Uterus (tissue), 4 donors: ENCODE results near the gene GALNTL6. TPM values are rescaled to one million over a fixed set of nuclear protein-coding genes. Genes with fewer than 3 reads are reported as not detected.

Experiments
- DNase-seq, 2 donors: peaks; one replicate each; pipeline ENCODE4 v3.0.0-alpha.2; 2019 to 2020
- H3K27ac ChIP-seq, 2 donors: fragments of 200-600 bp; sonication (generic); 1 replicate in 1 of 2; 2 replicates in 1 of 2; pipeline ENCODE4 v1.5.1; 2016 to 2018
- H3K27me3 ChIP-seq, 2 donors: fragments of 200-600 bp; sonication (generic); one replicate each; pipeline ENCODE4 v1.5.1; 2018 to 2019; ENCODE audit warnings: control low read depth in 1 of 2
- H3K36me3 ChIP-seq, 2 donors: fragments of 200-600 bp; sonication (generic); one replicate each; pipeline ENCODE4 v1.5.1; 2019; ENCODE audit warnings: control low read depth in 1 of 2
- H3K4me1 ChIP-seq, 2 donors: fragments of 200-600 bp; sonication (generic); one replicate each; pipeline ENCODE4 v1.5.1; 2018 to 2019; ENCODE audit warnings: control low read depth in 1 of 2
- H3K4me3 ChIP-seq, 2 donors: fragments of 200-600 bp; sonication (generic); 1 replicate in 1 of 2; 2 replicates in 1 of 2; pipeline ENCODE4 v1.5.1; 2018 to 2019; ENCODE audit warnings: mild to moderate bottlenecking in 1 of 2
- H3K9me3 ChIP-seq, 2 donors: fragments of 200-600 bp; sonication (generic); one replicate each; pipeline ENCODE4 v1.5.1; 2019; ENCODE audit warnings: control low read depth in 1 of 2
- CTCF ChIP-seq, 4 experiments: fragments of 200-600 bp in 2 of 4; fragments of 450-650 bp in 2 of 4; sonication (generic) in 2 of 4; IDR thresholded peaks; one replicate each; pipeline ENCODE4 v1.5.1; 2016 to 2019; ENCODE audit warnings: antibody characterized with exemption in 4 of 4, mild to moderate bottlenecking in 2 of 4, moderate library complexity in 1 of 4
- POLR2A ChIP-seq, 2 donors: fragments of 450-650 bp; IDR thresholded peaks; one replicate each; pipeline ENCODE4 v1.6.1; 2016; ENCODE audit warnings: antibody characterized with exemption in 2 of 2, mild to moderate bottlenecking in 1 of 2, moderate library complexity in 1 of 2
- intact Hi-C: fragments of 100-400 bp; cut with DNase I; formaldehyde crosslinking; loops from one replicate; pipeline ENCODE4 v1.15.1; 2023; ENCODE audit warnings: low total_unique reads
- total RNA-seq, 4 donors: library from RNA; depleted of rRNA in 3 of 4; stranded (reverse); fragments of >200 nt in 3 of 4; gene quantifications; one replicate each; pipeline versions ENCODE4 v1.1.0 to v1.2.4, GENCODE V29; 2014 to 2023
- donor health status: DM: yes; HTN: yes; CAD: no.

GALNTL6 gene
- total RNA-seq, 4 donors from 2014 or later, result 2.6 TPM; not detected in 3

GRCh38 chr4:172481802-172482508, 668.8 kb downstream of the GALNTL6 start:
- no peaks in the 10 kb centered on the region for H3K27me3 ChIP-seq
- no peak for TF ChIP-seq POLR2A (IDR thresholded peaks at IDR 0.05)
- TF ChIP-seq CTCF (IDR thresholded peaks at IDR 0.05), result no peak
- no peaks in the 10 kb centered on the region for H3K36me3 ChIP-seq
- H3K9me3 ChIP-seq, result no peaks in the 10 kb centered on the region
- DNase-seq, result no peak
- intact Hi-C loops, result no loop called here
- H3K4me1 ChIP-seq, result no peaks in the 10 kb centered on the region
- H3K27ac ChIP-seq, result no peak overlapping the region
- no peak overlapping the region for H3K4me3 ChIP-seq

DNA sequence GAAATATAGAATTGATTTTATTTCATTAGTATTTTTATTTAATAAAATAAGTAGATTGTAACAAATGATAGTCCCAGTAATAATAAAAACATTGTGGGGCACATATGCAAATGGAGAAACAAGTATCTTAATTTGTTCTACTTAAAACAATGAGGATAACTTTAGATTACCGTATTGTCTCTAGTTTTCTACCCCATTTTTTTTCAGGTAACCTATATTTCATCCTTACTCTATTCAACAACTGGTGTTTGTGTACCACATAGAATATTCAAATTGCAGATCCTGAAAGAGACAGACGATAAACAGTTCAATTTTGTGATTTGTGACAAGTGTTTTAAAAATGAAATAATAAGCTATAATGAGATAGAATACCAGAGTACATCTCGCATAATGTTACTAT, 671.8 kb downstream of the GALNTL6 start:
- H3K27ac ChIP-seq, result no peak overlapping the region
- H3K4me3 ChIP-seq, result no peak overlapping the region
- TF ChIP-seq CTCF (IDR thresholded peaks at IDR 0.05) (no peak), POLR2A (IDR thresholded peaks at IDR 0.05) (no peak)
- DNase-seq, result no peak
- no peaks in the 10 kb centered on the region for H3K4me1 ChIP-seq
- H3K27me3 ChIP-seq, result no peaks in the 10 kb centered on the region
- no peaks in the 10 kb centered on the region for H3K36me3 ChIP-seq
- intact Hi-C loops, result no loop called here
- H3K9me3 ChIP-seq, result no peaks in the 10 kb centered on the region

- H3K4me1 ChIP-seq, result no peaks in the 10 kb centered on the region
- no peak overlapping the region for H3K4me3 ChIP-seq
- intact Hi-C loops, result no loop called here
- no peaks in the 10 kb centered on the region for H3K36me3 ChIP-seq
- no peaks in the 10 kb centered on the region for H3K27me3 ChIP-seq
- no peak for DNase-seq
- no peak overlapping the region for H3K27ac ChIP-seq
- TF ChIP-seq POLR2A (IDR thresholded peaks at IDR 0.05) (no peak), CTCF (IDR thresholded peaks at IDR 0.05) (no peak)
- no peaks in the 10 kb centered on the region for H3K9me3 ChIP-seq
Observed at GRCh38 chr4:172486531-172486930, 673.3 kb downstream of the GALNTL6 start.

GRCh38 chr4:172489861-172490260, 676.7 kb downstream of the GALNTL6 start:
- DNase-seq, result no peak

More at GRCh38 chr4:172489861-172490260, 676.7 kb downstream of the GALNTL6 start:
- no peak for TF ChIP-seq POLR2A (IDR thresholded peaks at IDR 0.05)
- no peak for TF ChIP-seq CTCF (IDR thresholded peaks at IDR 0.05)
- Histone ChIP-seq H3K4me1 (no peaks in the 10 kb centered on the region), H3K36me3 (no peaks in the 10 kb centered on the region), H3K27ac (no peak overlapping the region), H3K9me3 (no peaks in the 10 kb centered on the region), H3K4me3 (no peak overlapping the region), H3K27me3 (no peaks in the 10 kb centered on the region)
- intact Hi-C loops, result no loop called here
